HG02885 (cell line): ENCODE data around the gene VTA1.
"Not testable (repeated sequence)": the region's sequence is repeated elsewhere in the genome, so short reads cannot be mapped to it uniquely, and the experiment has no call there.

ENCODE experiments used
- ATAC-seq: cut with Tn5 transposase; IDR thresholded peaks from one replicate; pipeline ENCODE4 v1.9.1; 2021; ENCODE audit warnings: mild to moderate bottlenecking; ENCODE audit not compliant: unreplicated experiment, poor library complexity

The VTA1 gene

GRCh38 chr6:142167071-142167470 is 20.0 kb downstream of the VTA1 start:
- no peak for ATAC-seq

GRCh38 chr6:142167486-142167885 is 20.4 kb downstream of the VTA1 start:
- no peak for ATAC-seq

- ATAC-seq, result no peak
Observed at GRCh38 chr6:142171351-142171750, 24.3 kb downstream of the VTA1 start.

DNA sequence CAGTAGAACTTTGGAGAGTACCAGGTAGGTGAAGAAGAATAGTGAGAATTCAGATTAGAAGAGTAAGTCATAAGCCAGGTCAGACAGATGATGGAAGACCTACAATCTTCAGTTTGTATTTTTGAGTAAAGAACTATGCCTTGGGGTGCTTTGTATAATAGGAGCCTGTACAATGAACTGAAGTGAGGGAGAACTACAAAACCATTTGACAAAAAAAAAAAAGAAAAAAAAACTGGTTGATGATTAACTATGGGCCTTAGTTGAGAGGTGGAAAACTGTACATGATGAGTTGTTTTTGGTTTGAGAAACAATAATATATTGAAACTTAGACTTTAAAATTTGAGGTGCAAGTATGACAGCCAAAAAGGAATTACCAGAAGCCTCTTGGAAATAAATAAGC is 25.7 kb downstream of the VTA1 start:
- no peak for ATAC-seq

GRCh38 chr6:142173980-142174379 is 26.9 kb downstream of the VTA1 start:
- no peak for ATAC-seq

DNA sequence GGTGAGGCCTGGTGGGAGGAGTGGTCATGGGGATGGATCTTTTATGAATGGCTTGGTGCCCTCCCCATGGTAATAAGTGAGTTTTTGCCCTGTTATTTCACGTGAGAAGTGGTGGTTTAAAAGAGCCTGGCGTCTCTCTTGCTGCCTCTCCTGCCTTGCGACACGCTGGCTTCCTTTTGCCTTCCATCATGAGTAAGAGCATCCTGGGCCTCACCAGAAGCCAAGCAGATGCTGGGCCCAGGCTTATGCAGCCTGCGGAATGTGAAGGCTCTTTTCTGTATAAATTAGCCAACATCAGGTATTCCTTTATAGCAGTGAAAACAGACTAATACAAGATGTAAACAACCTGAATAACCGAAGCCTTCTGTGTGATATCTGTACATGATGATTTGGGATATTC is 27.6 kb downstream of the VTA1 start:
- ATAC-seq, result no peak

DNA sequence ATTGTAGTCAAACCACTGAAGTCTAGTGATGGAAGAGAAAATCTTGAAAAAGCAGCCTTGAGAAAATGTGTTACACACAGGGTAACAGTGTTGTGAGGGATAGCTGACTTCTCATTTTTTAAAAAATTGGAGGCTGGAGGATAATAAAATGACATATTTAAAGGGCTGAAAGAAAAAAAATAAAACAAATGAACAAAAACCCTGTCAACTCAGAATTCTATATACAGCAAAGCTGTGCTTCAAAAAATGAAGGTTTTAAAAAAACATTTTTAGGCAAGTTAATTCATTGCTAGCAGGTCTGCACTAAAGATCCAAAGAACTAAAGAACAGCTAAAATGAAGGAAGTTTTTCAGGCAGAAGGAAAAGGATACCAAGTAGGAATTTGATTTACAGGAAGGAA is 31.1 kb downstream of the VTA1 start:
- no peak for ATAC-seq

- ATAC-seq, result no peak
Observed at GRCh38 chr6:142182004-142182403, 34.9 kb downstream of the VTA1 start.

DNA sequence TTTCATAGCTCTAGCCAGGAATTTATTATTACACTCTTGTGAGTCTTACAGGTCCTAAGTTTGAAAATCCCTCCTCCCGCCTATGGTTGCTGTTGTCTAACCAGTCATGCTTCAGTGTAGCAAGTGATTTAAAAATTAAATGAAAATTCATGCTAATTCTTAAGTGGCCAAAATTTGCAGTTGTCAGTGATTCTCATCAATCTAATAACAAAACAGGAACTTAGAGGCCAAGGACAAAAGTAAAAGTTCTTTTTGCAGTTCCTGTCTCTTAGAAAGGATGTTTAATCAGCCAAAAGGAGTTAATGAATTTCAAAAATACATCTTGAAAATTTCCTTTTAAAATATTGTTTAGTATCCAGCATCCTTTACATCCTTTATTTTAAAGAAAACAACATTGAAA is 36.3 kb downstream of the VTA1 start:
- no peak for ATAC-seq

DNA sequence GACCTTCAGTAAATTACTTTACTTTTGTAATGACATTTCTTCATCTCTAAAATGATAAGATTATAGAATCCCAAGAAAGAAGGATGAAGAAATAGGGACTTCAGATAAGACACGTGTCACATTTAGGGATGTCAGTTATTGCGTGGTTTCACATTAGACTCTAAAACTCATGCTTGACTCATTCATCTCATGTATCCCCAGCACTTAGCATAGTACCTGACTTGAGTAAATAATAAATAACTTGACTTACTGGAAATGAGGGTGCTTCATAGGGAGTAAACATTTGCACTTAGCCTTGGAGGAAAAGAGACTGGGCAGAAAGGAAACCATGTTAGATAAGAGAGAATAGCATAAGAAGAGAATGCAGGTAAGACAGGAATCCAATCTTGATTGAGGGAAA is 37.2 kb downstream of the VTA1 start:
- no peak for ATAC-seq

DNA sequence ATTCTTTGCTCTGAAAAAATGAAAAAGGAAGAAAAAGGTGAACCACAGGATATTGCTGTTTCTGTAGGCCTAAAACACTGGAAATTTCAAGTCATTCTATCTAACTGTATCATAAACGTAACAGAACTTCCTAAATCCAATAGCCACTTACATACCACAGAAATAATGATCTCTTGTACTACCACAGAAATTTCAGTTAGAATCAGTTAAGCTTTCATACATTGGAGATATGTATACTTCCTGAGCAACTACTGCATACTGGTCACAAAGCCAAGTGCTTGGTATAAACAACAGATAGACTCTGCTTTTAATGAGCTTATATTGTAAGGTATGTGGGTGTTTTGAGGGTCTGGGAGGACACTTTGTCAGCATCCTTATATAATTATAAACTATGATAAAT is 38.6 kb downstream of the VTA1 start:
- ATAC-seq, result no peak

DNA sequence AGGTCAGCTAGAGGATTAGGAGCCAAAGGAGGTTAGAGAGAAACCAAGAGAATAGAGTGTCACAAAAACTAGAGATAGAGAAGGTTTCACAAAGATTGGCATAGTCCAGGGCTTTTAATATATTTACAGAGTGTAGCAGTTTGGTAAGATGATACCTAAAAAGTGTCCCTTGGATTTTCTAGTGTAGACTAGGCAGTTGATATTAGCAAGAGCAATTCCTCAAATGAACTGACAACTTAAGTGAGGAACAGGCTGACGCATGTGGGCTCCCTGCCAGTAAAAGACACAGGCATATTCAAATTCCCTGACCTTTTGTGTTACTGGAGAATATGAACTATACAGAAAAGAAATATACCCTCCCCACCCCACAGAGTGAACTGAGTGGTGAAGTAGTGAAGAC is 40.1 kb downstream of the VTA1 start:
- no peak for ATAC-seq

DNA sequence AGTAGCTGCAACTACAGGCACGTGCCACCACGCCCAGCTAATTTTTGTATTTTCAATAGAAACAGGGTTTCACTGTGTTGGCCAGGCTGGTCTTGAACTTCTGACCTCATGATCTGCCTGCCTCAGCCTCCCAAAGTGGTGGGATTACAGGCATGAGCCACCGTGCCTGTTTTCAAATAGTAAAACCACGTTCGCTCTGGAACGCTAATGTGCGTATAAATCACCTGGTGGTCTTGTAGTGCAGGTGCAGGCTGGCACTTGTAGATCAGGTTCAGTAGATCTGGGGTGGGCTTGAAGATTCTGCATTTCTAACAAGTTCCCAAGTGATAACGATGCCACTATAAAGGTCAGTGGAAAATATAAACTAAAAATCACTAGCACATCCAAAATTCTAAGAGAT is 41.3 kb downstream of the VTA1 start:
- ATAC-seq, result not testable (repeated sequence)

DNA sequence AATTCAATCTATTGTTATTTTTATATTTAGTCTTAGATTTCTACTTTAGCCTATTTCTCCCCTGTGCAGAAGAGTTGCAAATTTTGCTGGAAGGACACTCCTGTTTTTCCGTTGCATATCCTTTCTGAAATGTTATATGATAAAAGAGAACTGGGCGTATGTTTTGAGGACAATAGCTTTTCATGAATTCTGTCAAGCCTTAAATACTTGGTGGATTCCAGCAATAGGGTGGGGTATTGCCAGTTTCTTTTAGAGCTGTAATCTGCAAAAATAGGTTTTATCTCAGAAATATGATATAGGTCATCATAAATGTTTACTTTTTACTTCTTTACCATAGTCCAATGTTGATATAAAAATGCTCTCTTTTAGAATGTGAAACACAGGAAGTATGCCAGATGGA is 42.0 kb downstream of the VTA1 start:
- ATAC-seq, result no peak

DNA sequence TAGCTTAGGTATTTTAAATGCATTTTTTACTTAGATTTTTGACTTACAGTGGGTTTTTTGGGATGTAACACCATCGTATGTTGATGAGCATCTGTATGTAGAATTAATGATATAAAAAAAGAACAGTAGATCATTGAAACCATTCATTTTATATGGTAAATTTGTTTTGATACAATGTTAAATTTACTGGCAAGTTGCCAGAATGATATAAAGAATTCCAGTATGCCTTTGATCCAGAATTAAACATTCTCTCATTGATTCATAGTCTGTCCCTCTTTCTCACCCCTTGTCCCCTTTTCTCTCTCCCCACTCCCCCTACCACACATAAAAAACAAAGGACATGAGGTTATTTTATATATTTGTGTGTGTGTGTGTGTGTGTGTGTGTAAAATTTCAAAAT is 45.3 kb downstream of the VTA1 start:
- ATAC-seq, result no peak

DNA sequence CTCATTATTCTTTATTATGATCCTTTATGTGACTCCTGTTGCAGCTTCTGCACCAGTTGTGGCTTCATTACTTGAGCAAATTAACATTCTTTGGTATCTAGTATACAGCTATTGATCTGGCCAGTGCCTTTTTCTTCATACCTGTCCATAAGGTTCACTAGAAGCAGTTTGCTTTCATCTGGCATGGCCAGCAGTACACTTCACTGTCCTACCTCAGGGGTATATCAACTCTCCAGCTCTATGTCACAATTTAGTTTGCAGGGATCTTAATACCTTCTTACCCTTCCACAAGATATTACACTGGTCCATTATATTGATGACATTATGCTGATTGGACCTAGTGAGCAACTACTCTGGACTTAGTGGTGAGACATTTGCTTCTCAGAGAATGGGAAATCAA is 46.6 kb downstream of the VTA1 start:
- no peak for ATAC-seq

DNA sequence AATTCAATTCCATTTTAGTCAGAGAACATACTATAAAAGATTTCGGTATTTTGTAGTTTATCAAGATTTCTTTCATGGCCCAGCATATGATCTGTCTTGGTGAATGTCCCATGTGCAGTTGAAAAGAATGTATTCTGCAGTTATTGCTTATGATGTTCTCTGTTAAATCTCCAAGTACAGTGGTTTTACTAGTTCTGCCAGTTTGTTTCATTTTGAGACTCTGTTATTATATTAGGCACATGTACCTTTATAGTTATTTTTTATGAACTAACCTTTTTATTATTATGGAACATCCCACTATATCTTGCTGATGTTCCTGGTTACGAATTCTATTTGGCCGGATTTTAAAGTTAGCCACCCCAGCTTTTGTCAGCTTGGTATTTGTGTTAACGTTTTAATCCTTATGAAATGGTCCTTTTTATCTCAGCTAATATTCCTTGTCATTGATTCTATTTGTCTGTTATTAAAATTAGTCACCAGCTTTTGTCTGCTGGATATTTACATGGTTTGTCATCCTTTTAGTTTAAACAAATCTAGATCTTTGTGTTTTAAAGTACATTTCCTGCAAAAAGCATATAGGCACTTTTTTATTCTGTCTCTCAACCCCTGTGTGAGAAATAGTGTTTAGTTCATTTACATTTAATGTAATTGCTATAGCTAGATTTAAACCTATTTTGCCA is 48.9 kb downstream of the VTA1 start:
- ATAC-seq, result no peak

- ATAC-seq, result no peak
Observed at GRCh38 chr6:142200846-142201628, 54.0 kb downstream of the VTA1 start.

GRCh38 chr6:142207265-142207877 is 60.3 kb downstream of the VTA1 start:
- peak; percentile 85 for ATAC-seq

GRCh38 chr6:142210606-142211005 is 63.5 kb downstream of the VTA1 start:
- ATAC-seq, result no peak

DNA sequence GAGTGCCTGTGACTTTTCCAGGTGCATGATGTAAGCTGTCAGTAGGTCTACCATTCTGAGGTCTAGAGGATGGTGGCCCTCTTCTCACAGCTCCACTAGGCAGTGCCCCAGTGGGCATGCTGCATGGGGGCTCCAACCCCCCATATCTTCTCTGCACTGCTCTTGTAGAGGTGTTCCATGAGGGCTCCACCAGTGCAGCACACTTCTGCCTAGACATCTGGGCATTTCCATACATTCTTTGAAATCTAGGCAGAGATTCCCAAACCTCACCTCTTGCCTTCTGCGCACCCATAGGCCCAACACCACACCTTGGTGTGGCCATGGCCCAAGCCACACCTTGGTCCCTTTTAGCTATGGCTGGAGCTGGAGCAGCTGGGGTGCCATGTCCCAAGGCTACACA is 66.3 kb downstream of the VTA1 start:
- no peak for ATAC-seq

DNA sequence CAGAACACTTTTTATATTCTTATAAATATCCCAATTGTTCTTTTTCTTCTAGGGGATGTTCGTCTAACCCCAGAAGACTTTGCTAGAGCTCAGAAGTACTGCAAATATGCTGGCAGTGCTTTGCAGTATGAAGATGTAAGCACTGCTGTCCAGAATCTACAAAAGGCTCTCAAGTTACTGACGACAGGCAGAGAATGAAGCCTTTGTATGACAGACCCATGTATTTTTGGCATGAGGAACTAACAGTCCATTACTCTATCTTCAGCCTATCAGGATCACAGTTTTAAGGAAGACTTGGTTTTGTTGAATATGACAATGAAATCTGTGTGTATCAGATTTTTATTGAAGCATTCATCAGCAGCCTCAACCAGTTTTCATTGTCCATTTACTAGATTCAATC is 71.4 kb downstream of the VTA1 start:
- ATAC-seq, result no peak
